ENCODE data around the gene VWA8.
"Not testable (repeated sequence)": the region's sequence is repeated elsewhere in the genome, so short reads cannot be mapped to it uniquely, and the experiment has no call there.

Gene VWA8

GRCh38 chr13:41842036-41842620 is 118.8 kb downstream of the VWA8 start:
- DNase-seq, result no peak

- no peak for DNase-seq
These were observed 123.3 kb downstream of the VWA8 start for GRCh38 chr13:41837629-41838028.

DNA sequence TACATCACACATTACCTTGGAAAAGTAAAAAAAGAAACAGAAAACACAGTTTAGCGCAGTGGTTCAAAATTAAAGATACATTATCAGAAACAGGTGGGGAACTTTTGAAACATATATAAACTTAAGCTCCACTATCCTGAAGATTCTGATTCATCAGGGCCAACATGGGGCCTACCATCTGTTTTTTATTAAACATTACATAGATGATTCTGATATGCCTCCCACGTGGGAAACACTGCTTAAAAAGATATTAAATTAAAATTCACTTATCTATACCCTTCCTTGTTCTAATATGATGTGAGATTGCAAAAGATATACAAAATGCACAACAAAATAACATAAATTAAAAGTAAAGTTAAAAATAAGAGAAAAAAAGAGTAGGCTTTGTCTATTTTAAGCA is 125.0 kb downstream of the VWA8 start:
- DNase-seq, result no peak

GRCh38 chr13:41834697-41835096 is 126.2 kb downstream of the VWA8 start:
- DNase-seq, result not testable (repeated sequence)

DNA sequence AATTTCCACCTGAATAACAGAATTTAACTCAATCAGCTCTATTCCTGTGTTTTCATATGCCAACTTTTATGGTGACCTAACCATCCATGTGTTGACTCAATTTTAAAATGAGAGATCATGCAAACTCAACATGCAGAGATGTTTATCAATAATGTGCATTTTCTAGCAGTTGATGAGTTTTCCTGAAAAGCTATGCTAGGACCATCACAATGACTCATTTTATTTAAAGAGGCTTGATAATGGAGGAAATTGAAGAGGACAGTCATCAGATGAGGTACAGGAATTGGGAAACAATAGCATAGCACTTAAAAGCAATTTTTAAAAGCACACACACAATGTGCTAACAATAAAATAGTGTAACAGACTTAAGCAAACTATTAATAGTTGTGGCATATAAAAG is 127.1 kb downstream of the VWA8 start:
- no peak for DNase-seq

GRCh38 chr13:41833201-41833600 is 127.7 kb downstream of the VWA8 start:
- no peak for DNase-seq

DNA sequence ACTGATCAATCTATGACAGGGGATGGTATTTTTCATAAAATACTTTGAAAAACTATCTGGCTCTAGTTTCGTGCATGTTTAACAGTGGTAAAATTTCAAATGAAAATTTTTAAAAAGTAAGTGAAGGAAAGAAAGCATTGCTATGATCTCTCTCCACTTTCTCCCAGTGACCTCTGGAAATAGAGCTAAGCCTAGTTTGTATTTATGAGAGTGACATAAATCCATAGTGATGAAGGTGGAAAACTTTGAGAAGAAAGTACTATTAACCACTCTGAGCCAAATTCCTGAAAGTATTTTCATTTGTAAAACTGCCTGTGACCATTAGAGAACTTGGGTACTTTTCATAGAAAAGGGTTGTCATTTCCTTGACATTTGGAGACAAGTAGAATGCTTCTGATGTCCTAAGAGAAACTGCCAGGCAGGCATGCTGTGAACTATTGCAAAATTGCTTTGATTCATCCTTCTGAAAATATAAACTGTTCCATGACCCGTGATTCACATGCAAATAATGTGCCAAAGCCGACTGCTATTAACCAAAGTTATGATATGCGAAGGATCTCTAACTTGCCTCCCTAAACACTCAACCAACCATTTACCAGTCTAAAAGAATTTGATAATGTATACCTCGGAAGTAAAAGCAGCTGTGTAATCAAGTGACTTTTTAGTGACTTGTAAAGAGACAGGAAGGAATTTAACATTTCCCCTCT is 133.2 kb downstream of the VWA8 start:
- DNase-seq, result no peak

- DNase-seq, result no peak
These were observed 135.2 kb downstream of the VWA8 start for GRCh38 chr13:41825691-41826090.

- no peak for DNase-seq
These were observed 137.4 kb downstream of the VWA8 start for GRCh38 chr13:41823476-41823875.

GRCh38 chr13:41822560-41822959 is 138.3 kb downstream of the VWA8 start:
- no peak for DNase-seq

- DNase-seq, result no peak
These were observed 139.7 kb downstream of the VWA8 start for GRCh38 chr13:41821238-41821594.

GRCh38 chr13:41820581-41821237 is 140.2 kb downstream of the VWA8 start:
- no peak for DNase-seq

DNA sequence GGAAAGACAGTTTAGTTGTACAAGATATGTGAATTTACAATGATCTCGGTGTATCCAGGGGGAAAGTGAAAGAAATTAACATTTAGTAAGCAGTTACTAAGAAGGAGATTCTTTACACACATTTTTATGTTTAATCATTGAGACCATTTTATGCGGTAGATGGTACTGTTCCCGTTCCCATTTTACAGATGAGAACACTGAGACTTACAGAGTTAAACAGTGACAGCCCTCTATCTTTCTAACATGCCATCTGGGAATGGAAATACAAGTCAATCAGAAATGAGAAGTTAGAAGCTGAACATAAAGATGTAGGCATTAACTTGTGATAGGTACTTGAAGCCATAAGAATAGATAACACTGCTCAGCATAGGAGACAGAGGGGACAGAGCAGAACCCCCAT is 144.9 kb downstream of the VWA8 start:
- no peak for DNase-seq

- DNase-seq, result no peak
These were observed 147.5 kb downstream of the VWA8 start for GRCh38 chr13:41813426-41813825.

GRCh38 chr13:41812851-41813250 is 148.1 kb downstream of the VWA8 start:
- DNase-seq, result peak; percentile 23

- DNase-seq, result no peak
These were observed 148.7 kb downstream of the VWA8 start for GRCh38 chr13:41812237-41812636.

DNA sequence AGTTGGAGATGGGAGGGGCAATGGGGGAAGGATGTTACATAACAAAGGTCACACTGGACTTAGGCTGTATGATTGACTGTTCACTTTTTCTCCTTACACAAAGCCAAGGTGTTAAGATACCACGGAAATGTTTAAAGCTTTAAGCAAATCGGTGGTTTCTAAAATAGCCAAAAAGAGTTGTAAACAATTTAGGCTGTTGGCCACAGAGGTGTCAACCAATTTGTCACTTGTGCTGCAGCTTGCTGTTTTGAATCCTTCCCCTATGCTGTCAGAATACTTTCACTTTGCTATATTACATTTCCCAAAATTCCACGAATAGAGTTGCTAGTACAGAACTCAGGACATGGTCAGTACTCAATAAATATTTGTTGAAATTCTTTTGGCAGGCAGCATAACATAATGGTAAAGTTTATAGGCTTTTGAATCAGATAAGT is 149.3 kb downstream of the VWA8 start:
- no peak for DNase-seq

- no peak for DNase-seq
These were observed 150.9 kb downstream of the VWA8 start for GRCh38 chr13:41809962-41810361.

GRCh38 chr13:41803445-41803735 is 157.5 kb downstream of the VWA8 start:
- not testable (repeated sequence) for DNase-seq

- DNase-seq, result no peak
These were observed 158.0 kb downstream of the VWA8 start for GRCh38 chr13:41802684-41803444.

DNA sequence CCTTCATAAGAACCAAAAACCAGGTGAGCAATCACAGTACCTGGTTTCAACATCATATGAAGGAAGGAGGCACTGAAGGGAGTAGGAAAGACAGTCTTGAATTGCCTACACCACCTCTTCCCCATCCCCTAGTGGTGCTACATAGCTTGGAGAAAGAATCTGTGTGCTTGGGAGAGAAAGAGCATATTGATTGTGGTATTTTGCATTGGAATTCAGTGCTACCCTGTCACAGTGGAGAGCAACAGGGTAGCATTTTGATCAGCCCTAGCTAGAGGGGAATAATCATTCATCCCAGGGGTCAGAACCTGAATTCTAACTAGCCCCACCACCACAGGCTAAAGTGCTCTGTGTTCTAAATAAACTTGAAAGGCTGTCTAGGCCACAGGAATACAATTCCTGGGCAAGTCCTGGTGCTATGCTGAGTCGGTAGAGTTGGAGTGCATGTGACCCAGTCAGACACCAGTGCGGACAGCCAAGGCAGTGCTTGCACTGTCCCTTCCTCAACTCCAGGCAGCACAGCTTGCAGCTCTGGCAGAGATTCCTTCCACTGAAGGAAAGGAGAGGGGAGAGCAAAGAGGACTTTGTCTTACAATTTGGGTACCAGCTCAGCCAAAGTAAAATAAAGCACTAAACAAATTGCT is 158.7 kb downstream of the VWA8 start:
- DNase-seq, result no peak

DNA sequence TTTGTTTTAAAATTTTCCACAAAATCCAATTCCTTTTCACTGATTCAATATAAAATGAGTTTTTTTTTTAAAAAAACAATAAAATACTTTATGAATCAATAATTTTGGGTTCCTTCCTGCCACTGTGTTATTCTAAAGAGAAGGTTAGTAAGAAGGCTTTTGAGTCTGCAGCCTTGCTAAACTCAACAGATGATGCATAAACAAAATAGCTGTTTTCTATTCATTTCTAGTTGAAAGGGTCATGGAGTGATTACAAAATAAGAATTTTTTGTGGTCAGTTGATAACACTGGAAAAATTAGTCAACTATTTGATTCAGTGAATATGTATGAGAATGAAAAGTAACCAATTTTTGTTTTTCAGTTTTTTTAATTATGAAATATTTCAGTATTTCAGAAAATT is 169.9 kb downstream of the VWA8 start:
- DNase-seq, result no peak

- no peak for DNase-seq
These were observed 172.4 kb downstream of the VWA8 start for GRCh38 chr13:41788552-41788951.

Data from NCI-H526 treated with DMSO at 0.1 percent for 48 hours (cell line).